Measurements from ENCODE around the gene TMEM182.

The TMEM182 gene, protein sequence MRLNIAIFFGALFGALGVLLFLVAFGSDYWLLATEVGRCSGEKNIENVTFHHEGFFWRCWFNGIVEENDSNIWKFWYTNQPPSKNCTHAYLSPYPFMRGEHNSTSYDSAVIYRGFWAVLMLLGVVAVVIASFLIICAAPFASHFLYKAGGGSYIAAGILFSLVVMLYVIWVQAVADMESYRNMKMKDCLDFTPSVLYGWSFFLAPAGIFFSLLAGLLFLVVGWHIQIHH

GRCh38 chr2:102761763-102762162 is at the start of gene TMEM182:
Gene TMEM182 (plus strand): TSS chr2:102762031. CDS start chr2:102762218, 187 bp downstream.
- no peak for DNase-seq

- DNase-seq, result no peak
Measured at GRCh38 chr2:102717308-102718018, 44.4 kb upstream of the TMEM182 start.

- no peak for DNase-seq
Measured at GRCh38 chr2:102718387-102719316, 43.2 kb upstream of the TMEM182 start.

DNA sequence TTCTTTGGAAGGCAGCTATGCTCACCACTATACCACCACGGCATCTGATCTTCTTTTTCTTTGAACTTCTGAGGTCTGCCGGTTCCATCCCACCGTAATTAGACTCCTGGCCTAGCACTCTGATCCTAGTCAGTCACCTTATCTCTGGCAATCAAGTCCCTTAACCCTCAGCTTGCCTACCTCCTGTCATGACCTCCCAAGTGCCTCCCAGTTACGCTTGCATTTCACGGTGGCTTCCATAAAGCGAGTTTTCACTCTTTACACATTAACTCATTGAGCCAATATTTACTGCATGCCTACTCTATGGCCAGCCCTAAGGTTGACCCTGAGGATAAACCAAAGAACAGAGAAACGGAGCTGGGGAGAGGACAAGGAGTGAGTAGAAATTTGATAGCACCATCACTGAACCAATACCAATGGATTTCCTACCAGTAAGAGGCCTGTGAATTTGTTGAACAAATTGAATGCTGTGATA is 37.8 kb upstream of the TMEM182 start:
- no peak for DNase-seq

- DNase-seq, result no peak
Measured at GRCh38 chr2:102724553-102724952, 37.3 kb upstream of the TMEM182 start.

DNA sequence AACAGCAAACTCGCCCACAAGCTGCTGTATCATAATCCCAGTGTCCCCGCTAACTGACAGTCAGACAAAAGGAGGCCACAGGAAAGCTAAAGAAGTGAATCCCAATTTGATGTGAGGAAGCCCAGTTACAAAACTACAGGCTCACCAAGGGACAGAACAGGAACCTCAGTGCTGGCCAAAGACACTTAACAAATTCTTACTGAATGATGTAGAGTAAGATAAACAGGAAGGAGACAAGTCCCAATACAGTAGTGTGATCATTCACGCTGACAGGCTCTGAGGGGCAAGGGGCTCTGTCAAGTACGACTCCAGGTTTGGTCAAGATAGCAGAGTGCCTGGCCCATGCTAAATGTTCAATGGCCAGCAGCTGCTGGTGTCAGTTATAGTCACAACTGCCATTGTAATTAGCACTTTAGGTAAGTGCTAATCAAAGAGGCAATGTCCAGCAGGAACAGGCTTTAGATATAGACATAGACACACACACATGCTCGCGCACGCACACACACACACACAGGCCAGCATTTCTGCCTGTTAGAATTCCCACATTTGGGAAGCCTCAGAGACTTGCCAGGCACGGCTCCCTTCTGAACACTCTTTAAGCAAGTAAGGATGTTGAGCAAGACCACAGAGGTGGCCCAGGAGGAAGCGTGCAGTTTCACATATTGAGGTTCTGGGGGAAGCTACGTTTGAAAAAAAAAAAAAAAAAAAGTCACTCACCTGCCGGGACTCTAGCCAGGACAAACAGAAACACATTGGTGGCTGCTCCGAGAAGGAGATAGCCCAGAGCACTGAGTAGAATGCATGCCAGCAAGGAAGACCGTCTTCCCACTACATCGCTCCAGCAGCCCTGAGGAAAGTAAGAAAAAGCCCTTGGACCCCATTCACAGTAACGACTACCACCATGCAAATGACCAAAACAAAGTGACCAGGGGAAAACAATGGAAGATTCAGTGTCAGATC is 35.4 kb upstream of the TMEM182 start:
- DNase-seq, result no peak

DNA sequence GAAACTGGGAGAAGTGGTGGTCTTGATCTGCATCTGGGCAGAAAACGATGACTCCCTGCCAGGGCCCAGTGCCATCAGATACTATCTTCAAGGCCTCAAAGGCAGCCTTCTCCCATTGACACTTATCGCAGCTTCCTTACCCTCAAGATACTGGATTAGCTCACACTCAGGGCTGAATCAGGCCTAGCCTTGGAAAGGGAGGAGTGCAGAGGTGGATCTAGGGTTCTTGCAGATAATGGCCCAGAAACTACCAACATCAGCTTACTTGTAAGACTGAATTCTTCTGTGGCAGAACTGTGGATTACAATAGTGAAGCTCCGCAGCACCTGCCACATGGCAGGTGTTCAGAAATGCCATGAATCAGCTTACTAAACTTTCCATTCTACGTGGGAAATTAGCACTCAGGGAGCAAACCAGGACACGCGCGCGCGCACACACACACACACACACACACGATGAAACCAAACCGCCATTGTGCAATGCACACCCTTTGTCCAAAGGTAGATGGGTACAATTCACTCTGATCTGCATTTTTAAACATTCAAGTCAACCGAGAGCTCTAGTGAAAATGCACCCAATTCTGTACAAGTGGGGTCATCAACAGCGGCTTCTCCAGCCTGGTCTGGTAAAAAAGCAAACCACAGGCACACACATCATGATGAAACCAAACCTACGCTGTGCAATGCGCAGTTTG is 26.3 kb upstream of the TMEM182 start:
- peak in 1 of 2 donors; percentile 6 for DNase-seq

DNA sequence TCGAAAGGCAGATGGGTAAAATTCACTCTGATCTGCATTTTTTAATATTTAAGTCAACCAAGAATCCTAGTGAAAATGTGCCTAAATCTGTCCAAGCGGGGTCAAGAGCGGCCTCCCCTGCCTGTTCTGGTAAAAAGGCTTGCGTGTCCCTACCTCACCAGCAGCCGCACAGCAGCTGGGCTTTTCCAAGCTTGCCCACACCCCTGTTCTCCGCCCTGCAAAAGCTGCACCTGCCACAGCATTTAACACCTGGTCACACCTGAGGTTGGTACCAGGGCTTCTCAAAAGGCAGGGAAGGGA is 25.8 kb upstream of the TMEM182 start:
- DNase-seq, result no peak

DNA sequence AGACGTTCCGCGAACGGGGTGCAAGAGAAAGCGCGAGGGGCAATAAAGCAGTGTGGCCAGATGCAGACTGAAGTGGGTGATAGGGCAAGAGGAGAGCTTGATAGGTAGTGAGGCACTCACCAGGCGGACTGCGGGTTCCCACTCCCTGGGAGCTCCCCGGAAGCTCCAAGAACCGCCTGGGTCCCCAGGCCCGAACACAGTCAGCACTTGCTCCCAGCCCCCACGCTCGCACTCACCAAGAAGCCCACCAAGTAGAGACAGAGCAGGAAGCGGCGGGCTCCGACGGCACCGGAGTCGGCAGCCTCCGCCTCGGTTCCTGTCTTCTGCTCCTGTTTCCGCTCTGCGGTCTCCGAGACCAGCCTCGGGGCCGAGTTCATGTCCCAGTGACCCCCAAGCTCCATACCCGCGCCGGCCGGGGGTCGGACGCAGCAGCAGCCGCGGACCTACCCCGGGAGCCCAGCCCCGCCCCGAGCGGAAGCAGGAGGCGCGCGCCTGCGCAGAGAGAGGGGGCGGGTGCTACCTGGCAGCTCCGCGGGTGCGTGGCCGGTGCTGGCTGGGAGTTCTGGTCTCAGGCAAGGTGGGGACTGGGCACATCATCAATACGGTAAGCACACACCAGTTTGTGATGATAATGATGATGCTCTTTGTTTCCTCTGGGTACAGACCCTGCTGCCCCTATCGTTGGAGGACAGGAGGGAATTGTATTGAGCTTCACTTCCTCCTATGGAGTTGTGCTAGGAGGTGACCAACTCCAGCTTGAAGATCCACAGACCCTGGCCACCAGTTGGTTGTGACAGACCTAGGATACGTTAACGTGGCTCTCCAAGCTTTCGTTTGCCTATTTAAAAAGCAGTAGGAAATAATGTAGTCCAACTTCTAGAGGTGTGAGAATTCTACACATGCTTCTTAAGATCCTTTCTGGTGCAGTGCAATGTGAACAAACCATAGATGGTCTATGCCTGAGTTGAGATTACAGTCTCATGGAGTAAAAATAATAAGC is 25.1 kb upstream of the TMEM182 start:
- DNase-seq, result peak; percentile 81 to 83

GRCh38 chr2:102737431-102737830 is 24.4 kb upstream of the TMEM182 start:
- DNase-seq, result no peak

DNA sequence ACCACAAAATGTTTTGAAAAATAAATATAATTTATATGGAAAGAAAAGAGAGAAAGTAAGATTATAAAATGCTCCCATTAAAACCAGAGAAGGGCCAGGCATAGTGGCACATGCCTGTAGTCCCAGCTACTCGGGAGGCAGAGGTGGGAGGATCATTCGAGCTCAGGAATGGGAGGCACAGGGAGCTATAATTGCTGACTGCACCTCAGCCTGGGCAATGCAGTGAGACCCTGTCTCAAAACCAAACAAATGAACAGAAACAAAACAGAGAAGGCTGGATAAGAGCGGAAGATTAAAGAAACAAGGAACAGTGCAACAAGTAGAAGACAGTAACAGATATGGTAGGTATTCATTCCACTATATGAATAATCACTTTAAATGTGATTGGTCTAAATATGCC is 18.6 kb upstream of the TMEM182 start:
- no peak for DNase-seq

DNA sequence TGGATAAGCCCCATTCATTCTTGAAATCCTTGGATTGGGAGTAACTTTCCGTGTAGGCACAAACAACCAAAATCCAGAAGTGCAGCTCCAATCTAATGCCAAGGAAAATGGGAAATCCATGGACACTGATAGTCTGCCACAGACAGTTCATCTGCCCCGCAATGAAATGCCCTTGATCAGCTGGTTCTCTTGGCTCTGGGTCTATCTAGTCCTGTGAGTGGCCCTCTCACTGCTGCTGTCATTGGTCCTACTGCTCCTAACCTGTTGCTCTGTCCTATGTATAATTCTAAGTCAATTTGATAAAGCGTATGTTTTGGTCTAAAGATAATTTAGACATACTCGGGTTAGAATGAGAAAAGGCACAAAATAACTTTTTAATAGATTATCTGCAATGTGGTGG is 13.7 kb upstream of the TMEM182 start:
- DNase-seq, result no peak

- no peak for DNase-seq
Measured at GRCh38 chr2:102749938-102750337, 11.9 kb upstream of the TMEM182 start.

- peak in 1 of 2 donors; percentile 38 for DNase-seq
Measured at GRCh38 chr2:102753563-102754159, 8.2 kb upstream of the TMEM182 start.

GRCh38 chr2:102754456-102755145 is 7.2 kb upstream of the TMEM182 start:
- no peak for DNase-seq

DNA sequence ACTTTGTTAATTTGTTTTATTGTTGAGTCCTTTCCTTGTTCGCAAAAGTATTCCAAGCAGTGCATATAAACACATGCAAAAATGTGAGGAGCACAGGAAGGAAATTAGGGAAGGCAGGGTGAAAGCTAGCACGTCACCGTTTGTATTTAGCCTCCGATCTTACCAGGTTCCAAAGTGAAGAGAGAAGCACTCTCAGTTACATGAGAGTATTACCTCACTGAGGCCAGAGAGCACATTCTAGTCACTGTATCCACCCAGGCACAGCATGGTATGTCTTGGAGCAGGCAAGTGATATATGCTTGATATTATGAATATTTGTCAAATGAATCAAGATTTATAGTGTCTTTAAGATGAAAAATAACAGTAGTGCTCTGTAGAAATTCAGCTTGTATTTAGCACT is 6.5 kb upstream of the TMEM182 start:
- no peak for DNase-seq

GRCh38 chr2:102758439-102758838 is 3.4 kb upstream of the TMEM182 start:
- DNase-seq, result no peak

GRCh38 chr2:102764083-102764482 is 2.3 kb downstream of the TMEM182 start:
- DNase-seq, result no peak

DNA sequence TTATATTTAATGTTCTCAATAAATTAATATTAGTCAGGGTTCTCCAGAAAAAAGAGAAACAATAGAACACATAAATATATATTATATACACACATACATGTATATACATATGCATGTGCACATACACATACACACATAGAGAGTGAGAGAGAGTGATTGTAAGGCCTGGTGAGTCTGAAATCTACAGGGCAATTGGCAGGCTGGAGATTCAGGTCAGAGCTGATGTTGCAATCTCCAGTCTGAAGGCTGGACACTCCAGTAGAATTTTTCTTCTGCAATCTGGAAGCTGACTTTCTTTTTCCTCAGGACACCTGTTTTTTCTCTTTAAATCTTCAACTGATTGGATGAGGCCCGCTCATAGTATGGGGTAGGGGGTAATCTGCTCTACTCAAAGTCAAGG is 3.2 kb downstream of the TMEM182 start:
- DNase-seq, result no peak
